Measurements from ENCODE around the gene ARID5B.

DNA sequence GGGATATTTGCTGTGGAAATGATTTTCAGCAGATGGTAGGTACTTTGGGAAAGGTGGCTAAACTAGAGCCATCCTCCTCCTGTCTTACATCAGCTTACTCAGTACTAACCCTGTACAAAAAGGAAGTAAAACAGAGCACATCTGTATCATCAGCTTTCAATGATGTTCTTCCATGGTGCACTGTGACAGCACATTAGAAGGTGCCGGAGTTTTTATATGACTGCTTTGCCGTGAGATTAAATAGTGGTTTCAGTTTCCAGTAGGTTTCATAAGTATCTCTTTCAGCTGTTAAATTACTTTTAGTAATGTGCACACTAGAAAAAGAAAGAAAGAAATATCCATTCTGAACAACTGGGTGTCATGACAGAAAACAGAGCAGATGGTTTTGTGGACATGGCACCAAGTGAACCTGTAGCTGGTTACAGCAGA lies 86.5 kb downstream of the ARID5B start:
- TF ChIP-seq CTCF (IDR thresholded peaks at IDR 0.05; ENCODE audit: extremely low read depth in 1 of 2, insufficient read depth in 1 of 2, low read depth in 1 of 2, low read length in 2 of 2) = no peak
- TF ChIP-seq EZH2 (IDR thresholded peaks at IDR 0.05; ENCODE audit: borderline replicate concordance, low read depth, low read length, severe bottlenecking) = no peak
- TF ChIP-seq POLR2A (IDR thresholded peaks at IDR 0.05; ENCODE audit: low read depth, low read length) = no peak
- TF ChIP-seq FOS (IDR thresholded peaks at IDR 0.05; ENCODE audit: borderline replicate concordance, insufficient read depth, low read length) = no peak
- TF ChIP-seq JUN (IDR thresholded peaks at IDR 0.05; ENCODE audit: borderline replicate concordance, insufficient read depth, insufficient read length, low read depth) = no peak
- TF ChIP-seq MAX (IDR thresholded peaks at IDR 0.05; ENCODE audit: insufficient read depth, insufficient read length) = no peak

Data from endothelial cell of umbilical vein (primary cell).